HG03097 (cell line): ENCODE results near the gene CC2D1A.
A peak's percentile ranks its signal among the peaks of the same experiment; 100 is the strongest.

ENCODE experiments used
- ATAC-seq: cut with Tn5 transposase; IDR thresholded peaks from one replicate; pipeline ENCODE4 v1.9.1; 2021; ENCODE audit not compliant: unreplicated experiment, low FRiP score

CC2D1A gene

GRCh38 chr19:13876834-13877233, 29.2 kb upstream of the CC2D1A start, which contains the start of gene NANOS3:
TSS of gene NANOS3 (plus strand) at chr19:13877134. CDS start at chr19:13877249, 115 bp downstream.
- no peak for ATAC-seq

- ATAC-seq: no peak
These were observed 28.7 kb upstream of the CC2D1A start for GRCh38 chr19:13877303-13877702.

- peak; percentile 91 for ATAC-seq
These were observed 25.6 kb upstream of the CC2D1A start for GRCh38 chr19:13880059-13881043.

- no peak for ATAC-seq
These were observed 24.7 kb upstream of the CC2D1A start for GRCh38 chr19:13881251-13881691.

GRCh38 chr19:13881692-13882418, 24.1 kb upstream of the CC2D1A start:
- ATAC-seq: no peak

GRCh38 chr19:13882419-13882795, 23.6 kb upstream of the CC2D1A start:
- ATAC-seq: no peak

- no peak for ATAC-seq
These were observed 23.2 kb upstream of the CC2D1A start for GRCh38 chr19:13882836-13883235.

GRCh38 chr19:13883516-13884064, 22.4 kb upstream of the CC2D1A start:
- ATAC-seq: no peak

GRCh38 chr19:13884726-13885591, 21.0 kb upstream of the CC2D1A start:
- ATAC-seq: no peak

- ATAC-seq: no peak
These were observed 20.1 kb upstream of the CC2D1A start for GRCh38 chr19:13885826-13886365.

GRCh38 chr19:13887018-13887436, 19.0 kb upstream of the CC2D1A start:
- no peak for ATAC-seq

- ATAC-seq: no peak
These were observed 18.5 kb upstream of the CC2D1A start for GRCh38 chr19:13887517-13887916.

GRCh38 chr19:13888281-13888680, 17.7 kb upstream of the CC2D1A start:
- ATAC-seq: no peak

GRCh38 chr19:13890136-13890535, 15.9 kb upstream of the CC2D1A start:
- ATAC-seq: no peak

GRCh38 chr19:13892870-13893269, 13.1 kb upstream of the CC2D1A start:
- no peak for ATAC-seq

- no peak for ATAC-seq
These were observed 11.4 kb upstream of the CC2D1A start for GRCh38 chr19:13894552-13894951.

- no peak for ATAC-seq
These were observed 9.8 kb upstream of the CC2D1A start for GRCh38 chr19:13896227-13896626.

GRCh38 chr19:13899393-13899792, 6.6 kb upstream of the CC2D1A start:
- no peak for ATAC-seq

GRCh38 chr19:13899912-13900584, 6.0 kb upstream of the CC2D1A start:
- no peak for ATAC-seq
